Activated effector memory CD4-positive, alpha-beta T cell treated with Interleukin-2 at 50 U/mL for 16 hours (primary cell): ENCODE measurements around the gene ADGRD1.
A peak's percentile ranks its signal among the peaks of the same experiment; 100 is the strongest.

Experiments
- DNase-seq: peaks from one replicate; pipeline ENCODE4 v3.0.0-alpha.2; 2020

ADGRD1 gene

DNA sequence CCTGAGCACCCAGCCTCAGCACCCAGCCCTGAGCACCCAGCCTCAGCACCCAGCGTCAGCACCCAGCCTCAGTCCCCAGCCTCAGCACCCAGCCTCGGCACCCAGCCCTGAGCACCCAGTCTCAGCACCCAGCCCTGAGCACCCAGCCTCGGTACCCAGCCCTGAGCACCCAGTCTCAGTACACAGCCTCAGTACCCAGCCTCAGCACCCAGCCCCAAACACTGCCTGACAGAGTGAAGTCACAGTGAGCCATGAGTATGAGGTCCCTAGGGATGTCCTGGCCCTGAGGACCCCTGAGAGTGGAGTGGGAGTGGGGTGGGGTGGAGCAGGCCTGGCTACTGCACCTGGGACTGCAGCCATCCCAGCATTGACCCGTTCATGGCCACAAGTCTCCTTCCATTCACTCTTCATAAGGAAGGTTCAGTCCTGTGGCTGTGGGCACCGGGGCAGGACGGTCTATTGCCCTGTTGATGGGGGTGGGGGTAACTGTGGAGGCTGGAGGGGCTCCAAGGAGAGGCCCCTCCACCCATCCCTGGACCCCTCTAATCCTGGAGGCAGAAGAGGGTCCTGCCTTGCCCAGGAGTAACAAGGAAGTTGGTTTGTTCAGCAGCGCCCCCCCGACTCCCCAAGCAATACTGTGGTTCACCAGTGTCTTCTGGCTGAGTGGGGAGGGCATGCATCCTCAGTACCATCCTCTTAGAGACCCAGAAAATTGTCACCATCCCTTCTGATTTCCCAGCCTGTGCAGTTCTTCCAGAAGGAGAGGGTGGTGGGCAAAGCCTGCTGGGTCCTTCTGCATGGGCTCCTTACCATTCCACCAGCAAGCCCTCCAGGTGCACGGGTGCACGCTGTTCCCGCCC is 140.5 kb downstream of the ADGRD1 start:
- no peak for DNase-seq

DNA sequence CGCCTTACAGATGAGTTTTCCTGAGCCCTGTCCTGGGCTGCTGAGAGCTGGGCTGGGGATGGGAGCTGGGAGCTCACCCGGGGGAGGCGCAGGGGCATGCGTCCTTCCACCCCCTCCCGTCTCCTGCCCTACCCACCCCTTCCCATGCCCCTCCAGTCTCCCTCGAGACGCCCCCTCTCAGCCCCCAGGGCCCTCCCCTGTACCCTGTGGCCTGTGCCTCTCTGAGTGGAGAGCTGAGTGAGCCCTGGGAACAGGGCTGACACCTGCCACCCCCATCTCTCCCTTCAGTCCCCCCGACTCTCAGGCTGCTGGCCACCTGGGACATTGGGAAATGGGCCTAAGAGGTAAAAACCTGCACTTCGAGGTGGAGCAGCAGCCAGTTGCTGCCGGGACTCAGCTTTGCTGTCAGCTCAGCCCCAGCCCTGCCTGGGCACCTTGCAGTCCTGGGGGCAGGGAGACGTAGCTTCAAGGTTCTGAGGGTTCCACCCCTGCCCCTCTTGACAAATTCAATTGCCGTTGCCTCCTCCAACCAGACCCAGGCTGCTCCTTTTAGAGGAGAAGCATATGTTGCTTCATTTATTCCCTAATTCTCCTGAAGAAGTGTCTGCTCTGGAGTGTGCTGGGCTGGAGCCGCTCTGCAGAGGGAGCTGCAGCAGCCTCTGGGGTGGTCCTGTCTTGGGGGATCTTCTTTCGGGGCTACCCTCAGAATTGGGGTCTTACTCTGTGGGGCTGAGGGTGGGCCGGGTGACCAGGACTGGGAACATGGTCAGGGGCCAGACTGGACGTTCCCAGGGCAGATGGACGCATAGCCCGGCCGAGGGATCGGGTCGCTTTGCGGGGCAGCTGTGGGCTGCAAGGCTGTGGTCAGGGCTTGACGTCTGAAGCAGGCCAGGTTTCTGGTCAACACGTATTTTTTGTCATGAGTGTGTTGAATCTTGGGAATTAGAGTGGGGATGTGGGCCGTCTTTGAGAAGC is 141.4 kb downstream of the ADGRD1 start:
- no peak for DNase-seq

DNA sequence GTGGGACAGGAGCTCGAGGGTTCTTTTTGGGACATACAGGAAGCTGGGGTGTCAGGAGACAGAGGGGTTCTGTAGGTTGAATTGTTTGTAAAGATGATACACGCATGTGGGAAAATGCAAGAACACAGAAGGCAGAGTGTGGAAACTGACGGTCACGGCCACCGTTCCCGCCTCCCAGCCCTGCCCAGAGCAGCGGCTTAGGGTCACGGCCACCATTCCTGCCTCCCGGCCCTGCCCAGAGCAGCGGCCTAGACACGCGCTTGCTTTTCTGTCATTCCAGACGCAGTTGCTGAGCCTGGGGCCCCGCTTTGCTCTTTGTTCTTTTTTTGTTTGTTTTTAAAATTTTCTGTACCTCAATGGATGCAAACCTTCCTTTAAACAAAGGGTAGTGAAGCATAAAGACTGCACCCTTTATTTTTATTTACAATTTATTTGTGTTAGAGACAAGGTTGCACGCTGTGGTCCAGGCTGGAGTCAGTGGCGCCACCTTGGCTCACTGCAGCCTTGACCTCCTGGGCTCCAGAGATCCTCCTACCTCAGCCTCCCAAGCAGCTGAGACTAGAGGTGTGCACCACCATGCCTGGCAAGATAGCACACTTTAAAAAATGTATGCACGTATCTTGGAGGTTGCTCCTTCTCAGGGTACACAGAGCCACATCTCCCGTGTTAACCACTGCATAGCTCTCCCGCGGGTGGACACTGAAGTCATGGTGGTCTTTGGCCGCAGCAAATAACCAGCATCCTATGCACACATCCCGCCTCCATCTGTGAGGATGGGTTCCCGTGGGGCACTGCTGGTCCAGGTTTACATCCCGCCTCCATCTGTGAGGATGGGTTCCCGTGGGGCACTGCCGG is 142.3 kb downstream of the ADGRD1 start:
- no peak for DNase-seq

DNA sequence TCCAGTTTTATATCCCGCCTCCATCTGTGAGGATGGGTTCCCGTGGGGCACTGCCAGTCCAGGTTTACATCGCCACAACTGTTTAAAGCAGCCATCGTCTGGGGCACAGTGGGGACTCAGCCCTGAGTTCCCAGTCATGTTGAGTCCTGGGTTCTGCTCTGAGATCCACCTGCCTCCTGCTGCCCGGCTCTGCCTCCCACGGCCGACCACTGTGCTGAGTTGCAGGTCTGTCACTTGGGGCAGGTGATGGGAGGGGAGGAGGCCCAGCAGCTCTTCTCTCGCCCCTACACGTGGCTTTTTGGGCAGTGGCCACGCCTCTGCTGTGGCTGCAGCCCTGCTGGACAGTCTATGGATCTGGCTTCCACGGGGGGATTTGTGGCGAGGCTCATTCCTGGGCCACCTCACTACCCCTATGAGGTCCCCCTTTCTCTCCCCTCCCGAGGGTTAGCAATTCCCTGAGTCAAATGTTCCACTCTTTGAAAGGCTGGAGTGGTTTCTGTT is 143.0 kb downstream of the ADGRD1 start:
- no peak for DNase-seq

DNA sequence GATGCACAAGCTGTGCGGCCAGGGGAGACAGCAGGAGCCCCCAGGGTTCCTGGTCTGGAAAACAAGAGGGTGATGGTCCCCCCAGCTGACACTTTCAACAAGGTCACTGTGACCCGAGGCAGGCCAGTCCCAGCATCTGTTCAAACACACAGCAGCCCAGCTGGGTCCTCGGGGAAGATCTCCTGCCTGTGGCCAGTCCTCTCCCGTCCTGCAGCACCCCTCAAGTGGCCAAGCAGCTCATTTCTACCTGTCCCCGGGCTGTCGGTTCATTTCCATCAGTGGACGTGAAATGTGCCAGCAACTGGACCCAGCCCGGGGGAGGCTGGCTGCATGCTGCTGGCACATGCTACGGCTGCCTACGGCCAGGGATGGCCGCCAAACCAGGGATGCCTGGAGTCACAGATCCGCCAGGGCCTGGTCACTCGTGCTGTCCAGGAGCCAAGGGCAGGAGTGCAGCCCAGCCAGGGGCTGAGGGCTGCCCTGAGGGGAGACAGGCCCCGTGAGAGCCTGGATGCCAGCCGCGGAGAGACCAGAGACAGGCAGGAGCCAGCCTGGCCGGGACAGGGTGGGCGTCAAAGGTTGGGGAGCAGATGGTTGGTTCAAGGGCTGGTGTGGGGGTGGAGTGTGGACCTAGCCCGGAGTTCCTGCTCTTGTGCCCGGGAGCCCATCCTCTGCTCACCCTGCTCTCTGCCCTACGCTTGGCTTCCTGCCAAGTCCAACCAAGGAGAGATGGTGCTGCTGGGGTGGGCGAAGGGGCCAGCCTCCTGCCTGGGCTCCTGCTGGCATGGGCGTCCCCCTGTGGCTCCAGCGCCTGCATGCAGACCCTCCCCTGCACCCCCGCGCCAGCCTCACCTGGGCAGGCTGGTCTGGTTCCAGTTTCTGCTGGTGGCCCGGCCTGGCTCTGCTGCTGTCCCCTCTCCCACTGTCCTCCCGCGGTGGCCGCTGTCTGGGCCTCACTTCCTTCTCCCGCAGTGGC is 143.8 kb downstream of the ADGRD1 start:
- no peak for DNase-seq

DNA sequence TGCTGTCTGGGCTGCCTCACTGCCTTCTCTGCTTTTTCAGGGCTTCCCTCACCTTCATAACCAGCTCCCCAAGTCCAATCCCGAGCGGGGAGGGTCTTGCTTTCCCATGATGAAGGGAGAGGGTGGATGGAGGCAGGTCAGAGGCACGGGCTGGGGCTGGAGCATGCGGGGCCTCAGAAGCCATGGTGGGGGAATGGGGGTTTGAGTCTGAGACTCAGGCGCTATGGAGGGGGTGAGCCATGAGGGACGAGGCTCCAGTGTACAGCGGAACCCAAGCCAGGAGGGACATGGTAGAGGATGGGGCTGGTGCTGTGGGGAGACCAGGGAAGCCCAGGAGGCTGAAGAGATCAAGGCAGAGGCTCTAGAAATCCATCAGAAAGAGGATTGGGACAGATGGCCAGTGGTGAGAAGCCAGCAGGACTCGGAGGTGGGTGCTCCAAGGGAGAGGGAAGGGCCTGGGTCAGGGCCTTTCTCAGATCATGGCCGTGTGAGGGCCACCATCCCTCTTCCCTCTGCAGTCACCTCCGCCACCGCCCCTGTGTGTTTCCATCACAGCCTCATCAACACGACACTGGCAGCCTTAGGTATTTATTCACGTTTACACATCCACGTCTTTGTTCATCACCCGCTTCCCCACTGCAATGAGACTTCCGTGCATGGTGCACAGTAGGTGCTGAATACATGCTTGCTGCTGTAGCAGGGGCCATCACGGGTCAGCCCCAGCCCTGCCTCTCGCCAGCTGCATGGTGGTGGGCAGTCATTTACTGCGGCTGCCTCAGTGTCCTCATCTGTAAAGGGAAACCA is 144.7 kb downstream of the ADGRD1 start:
- no peak for DNase-seq

DNA sequence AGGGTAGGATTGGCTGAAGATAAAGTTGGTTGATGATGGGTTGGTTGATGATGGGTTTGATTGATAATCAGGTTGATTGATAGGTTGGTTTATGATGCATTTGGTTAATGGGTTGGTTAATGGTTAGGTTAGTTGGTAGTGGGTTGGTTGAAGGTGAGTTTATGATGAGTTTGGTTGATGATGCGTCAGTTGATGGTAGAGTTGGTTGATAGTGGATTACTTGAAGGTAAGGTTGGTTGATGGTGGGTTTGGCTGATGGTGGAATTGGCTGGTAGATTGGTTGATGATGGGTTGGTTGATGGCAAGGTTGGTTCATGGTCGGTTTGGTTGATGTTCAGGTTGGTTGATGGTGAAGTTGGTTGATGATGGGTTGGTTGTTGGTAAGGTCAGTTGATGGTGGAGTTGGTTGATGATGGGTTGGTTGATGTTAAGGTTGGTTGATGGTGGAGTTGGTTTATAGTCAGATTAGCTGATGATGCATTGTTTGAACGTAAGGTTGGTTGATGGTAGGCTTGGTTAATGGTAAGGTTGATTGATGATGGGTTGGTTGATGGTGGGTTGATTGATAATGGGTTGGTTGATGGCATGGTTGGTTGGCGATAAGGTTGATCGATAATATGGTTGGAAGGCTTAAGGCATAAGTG is 146.4 kb downstream of the ADGRD1 start:
- DNase-seq: no peak

DNA sequence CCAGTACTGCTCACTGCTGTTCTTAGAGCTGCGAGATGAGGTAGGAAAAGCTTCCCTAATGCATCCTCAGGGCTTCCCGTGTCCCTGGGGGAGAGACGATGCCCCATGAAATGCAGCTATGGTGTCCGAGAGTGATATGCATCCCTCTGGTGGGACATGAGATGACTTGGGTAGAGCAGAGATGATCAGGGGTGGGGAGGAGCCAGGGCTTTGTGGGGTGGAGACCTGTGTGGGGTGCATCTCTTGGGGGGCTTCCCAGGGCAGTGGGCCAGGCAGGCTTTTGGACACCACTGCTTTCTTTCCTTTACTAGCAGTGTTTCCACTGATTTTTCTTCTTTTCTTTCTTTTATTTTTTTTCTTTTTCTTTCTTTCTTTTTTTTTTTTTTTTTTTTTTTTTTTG is 147.3 kb downstream of the ADGRD1 start:
- DNase-seq: no peak

DNA sequence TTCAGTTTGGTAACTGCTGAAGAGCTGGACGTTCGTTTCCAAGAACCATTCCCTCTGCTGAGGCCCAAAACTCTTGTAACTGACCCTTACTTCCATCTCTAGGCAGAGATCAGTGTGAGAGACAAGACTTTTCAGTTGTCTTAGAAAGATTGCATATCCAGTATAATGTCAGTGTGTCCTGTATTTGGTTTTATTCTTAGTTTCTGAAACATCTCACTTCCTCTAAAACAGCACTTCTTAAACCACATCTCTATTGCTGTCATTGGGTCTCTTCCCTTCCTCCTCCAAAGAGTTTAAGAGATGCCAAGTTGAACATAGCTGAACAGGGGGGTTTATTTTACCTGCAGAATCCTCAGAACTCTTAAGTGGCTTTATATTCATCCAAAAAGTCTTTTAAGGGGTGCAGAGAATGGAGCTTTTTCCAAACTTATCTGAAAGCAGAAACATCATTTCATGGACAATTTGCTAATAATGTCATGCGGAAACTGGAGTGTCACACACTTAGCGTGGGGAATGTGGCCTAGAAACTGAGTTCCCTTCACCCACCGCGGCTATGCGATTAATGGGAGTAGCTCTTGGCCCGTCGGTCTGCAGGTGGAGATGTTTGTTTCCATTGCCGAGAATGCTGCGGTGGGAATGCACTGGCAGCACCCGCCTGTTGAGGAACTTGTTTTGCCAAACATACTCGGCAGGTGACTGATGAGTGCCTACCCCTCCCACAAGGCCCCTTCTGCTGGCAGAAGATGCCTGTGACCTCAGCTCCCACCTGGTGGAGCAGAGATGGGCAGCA is 148.2 kb downstream of the ADGRD1 start:
- DNase-seq: no peak

DNA sequence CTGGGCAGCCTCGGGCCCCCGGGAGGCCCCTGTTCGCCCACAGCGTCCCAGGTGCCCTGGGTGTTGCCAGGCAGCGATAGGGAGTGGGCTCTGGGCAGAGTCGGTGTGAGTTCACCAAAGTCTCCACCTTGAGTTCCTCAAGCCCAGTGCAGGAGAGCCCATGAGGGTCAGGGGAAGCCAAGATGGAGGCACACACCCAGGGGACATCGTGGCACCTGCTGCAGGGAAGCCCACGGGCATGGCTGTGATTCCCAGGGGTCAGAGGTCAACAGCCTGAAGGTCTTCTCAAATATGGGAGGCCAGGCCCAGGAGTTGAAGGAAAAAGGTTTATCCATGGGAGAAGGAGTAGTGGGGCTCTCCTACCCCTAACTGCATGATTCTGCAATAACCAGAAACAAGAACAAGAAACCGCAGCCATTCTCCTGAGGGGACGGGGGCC is 148.8 kb downstream of the ADGRD1 start:
- DNase-seq: no peak

DNA sequence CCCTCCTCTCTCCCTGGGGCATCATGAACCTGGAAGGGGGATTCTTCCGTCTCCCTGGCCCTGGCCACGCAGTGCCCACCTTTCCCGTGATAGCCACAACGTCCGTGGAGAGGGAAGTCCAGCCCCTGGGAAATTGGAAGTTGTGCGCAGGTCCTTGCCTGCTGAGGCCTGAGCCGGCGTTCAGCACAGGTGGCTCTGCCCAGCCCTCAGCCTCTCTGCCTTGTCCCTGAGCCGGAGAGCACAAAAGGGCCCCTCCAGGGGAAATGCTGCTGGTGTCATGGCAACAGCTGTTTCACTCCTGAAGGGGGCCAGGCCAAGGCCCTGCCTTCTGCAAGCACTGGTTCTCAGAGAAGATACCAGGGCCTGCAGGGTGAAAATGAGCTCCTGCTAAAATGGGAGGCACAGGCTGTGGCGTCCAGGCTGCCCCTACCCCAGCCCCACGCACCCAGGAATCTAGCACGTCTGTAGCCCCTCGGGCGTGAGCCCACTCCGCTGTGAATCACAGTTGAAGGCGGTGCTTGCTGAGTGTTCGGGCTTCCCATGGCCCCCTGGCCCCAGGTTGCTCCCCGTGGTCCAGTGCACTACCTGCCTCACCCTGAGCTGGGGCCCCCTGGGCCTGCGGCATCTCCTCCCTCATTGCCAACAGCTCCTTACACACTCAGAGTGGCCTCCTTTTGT is 149.4 kb downstream of the ADGRD1 start:
- DNase-seq: no peak

DNA sequence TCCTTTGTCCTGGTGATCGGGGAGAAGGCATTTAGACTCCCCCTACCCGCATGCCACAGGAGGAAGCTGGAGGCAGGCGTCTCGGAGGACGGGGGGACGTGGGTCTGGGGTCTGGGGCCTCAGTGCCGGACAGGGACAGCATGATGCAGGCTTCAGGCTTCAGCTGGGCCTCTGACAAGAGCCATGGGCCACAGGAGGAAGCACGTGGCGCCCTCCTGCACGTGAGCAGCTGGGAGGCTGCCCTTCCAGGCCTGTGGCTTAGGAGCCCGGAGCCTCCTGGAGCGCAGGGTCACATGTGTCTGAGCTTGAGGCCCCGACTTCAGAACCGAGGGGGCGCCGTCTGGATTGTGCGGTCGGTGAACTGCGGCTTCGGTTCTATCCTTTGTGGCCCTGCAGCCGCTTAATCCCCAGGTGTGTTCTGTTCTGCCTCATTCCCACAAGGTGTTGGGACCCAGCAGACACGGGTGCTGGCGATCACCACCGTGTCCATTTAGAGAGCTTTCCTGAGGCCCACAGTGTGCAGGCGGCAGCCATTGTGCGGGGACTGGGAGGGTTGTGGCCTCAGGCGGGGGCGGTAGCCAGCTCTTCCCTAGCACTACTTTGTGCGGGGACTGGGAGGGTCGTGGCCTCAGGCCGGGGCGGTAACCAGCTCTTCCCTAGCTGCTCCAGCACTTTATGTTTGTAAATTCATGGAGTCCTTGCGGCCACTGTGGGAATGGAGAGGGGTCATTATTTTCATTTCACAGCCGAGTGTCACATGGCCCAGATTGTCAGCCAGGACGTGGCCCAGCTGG is 150.2 kb downstream of the ADGRD1 start:
- no peak for DNase-seq

DNA sequence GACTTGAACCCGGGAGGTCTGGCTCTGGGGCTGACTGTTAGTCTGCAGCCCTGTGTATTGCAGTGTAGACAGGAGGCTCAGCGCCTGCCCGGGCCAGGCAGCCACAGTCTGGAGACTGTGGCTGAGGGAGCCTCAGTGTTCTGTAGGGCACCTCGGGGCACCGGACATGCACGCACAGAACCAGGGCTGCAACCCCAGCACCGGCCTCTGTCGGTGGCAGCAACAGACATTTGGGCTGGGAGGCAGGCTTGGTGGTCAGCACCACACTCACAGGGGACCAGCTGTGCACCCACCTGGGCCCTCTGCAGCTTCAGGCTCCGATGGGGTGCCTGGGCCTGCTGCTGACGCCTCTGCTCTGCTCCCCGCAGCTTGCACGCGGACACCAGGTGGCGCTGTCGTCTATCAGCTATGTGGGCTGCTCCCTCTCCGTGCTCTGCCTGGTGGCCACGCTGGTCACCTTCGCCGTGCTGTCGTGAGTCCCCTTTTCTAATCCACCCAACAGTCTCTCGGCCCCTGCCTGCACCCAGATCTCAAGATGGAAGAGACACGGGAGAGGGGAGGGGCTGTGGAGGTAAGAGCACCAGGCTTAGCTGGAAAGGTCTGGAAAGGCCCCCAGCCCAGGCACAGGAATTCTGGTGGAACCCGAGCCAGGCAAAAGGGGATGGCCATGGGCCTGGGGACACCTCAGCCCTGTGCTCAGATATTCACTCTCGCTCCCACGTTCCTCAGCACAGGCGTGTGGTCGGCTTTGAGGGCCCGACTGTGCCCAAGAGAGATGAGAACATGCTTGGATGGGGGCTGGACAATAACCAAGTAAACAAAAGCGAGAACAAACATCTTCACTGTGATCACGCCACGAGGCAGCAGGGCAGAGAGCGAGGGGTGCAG is 151.0 kb downstream of the ADGRD1 start:
- peak; percentile 60 for DNase-seq

DNA sequence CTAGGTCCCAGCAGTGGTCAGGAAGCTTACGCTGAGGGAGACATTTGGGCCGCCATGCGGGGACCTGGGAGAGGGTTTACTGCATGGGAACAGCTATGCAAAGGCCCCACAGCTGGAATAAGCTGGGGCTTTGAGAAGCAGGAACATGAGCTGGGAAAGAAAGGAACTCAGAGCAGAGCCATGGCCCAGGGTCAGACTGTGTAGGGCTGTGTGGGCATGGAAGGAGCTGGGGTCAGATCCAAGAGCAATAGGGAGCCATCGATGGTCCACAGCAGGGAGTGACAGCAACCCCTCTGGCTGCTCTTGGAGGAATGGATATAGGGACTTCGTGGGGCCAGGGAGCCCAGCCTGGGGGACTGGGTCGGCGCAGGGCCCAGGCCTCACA is 151.6 kb downstream of the ADGRD1 start:
- no peak for DNase-seq

DNA sequence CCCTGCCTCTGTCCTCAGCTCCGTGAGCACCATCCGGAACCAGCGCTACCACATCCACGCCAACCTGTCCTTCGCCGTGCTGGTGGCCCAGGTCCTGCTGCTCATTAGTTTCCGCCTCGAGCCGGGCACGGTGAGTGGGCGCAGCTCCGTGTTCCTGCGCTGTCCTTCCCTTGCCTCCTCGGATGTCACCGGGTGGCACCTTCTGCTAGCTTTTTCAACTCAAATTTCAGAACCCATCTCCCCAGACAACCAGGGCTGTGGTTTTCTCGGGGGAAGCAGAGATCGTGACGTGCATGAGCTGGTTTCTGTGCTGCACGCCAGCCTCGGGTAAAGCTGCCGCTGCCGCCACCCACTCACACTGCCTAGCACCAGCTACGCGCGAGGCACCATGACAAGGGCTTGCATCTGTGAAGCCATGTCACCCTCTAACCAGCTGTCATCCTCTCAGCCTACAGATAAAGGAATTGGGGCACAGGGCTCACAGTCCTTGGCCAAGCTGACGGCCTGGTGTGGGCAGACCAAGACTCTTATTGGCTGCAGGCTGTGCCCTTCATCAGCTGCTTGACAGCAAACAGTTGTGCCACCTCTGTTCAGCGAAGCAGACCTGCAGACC is 152.1 kb downstream of the ADGRD1 start:
- DNase-seq: peak; percentile 27

DNA sequence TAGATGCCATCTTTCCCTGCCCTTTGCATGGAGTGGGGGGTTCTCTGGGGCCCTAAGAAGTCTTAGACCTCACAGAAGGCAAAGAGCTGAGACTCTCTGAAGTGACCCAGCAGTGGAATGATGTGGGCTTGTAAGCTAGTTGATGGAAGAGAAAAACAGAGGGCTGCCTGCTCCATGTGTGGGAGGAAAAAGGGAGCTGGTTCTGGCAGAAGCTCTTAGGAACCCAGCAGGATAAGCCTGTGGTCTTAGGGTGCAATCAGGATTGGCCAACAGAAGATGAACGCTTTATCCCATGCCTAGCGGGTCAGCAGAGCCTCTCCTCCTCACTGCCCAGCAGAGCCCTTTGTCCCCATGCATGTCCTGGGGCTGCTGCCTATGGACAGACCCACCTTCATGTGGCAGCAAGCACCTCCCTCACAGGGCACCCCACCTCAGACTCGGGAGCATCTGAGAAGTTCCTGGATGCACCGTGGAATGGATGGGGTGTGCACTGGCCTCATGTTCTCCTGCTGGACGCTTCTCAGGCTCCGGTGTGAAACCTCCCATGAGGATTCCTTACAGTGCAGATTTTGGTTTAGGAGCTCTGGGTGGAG is 152.7 kb downstream of the ADGRD1 start:
- DNase-seq: no peak
